Sigmoid colon (tissue), 7 donors: ENCODE measurements around the gene FUT8. TPM values are rescaled to one million over a fixed set of nuclear protein-coding genes. Genes with fewer than 3 reads are reported as not detected.

Experiments used
- DNase-seq: peaks from one replicate; pipeline ENCODE4 v3.0.0-alpha.2; 2019
- H3K27ac ChIP-seq, 4 donors: fragments of 200-600 bp; sonication (generic); one replicate each; pipeline ENCODE4 v1.5.1; 2016 to 2019; ENCODE audit warnings: mild to moderate bottlenecking in 1 of 4
- H3K27me3 ChIP-seq, 3 donors: fragments of 200-600 bp; sonication (generic); one replicate each; pipeline ENCODE4 v1.5.1; 2019; ENCODE audit warnings: mild to moderate bottlenecking in 1 of 3
- H3K36me3 ChIP-seq, 4 donors: fragments of 200-600 bp; sonication (generic); one replicate each; pipeline ENCODE4 v1.5.1; 2016 to 2019
- H3K4me1 ChIP-seq, 4 donors: fragments of 200-600 bp; sonication (generic); one replicate each; pipeline ENCODE4 v1.5.1; 2017 to 2019
- H3K4me3 ChIP-seq, 4 donors: fragments of 200-600 bp; sonication (generic); one replicate each; pipeline ENCODE4 v1.5.1; 2017 to 2019; ENCODE audit warnings: mild to moderate bottlenecking in 2 of 4, moderate library complexity in 1 of 4
- H3K9me3 ChIP-seq, 4 donors: fragments of 200-600 bp in 3 of 4; sonication (generic) in 3 of 4; one replicate each; pipeline versions ENCODE4 v1.5.1 to v1.6.1; 2013 to 2019
- EP300 ChIP-seq, 4 donors: sonication (generic); formaldehyde crosslinking; IDR thresholded peaks; one replicate each; pipeline ENCODE4 v1.6.1; 2017; ENCODE audit warnings: antibody characterized with exemption in 4 of 4
- POLR2A ChIP-seq, 2 donors: fragments of 450-650 bp; IDR thresholded peaks; one replicate each; pipeline ENCODE4 v1.6.1; 2016; ENCODE audit warnings: antibody characterized with exemption in 2 of 2, mild to moderate bottlenecking in 2 of 2, moderate library complexity in 2 of 2
- POLR2AphosphoS5 ChIP-seq, 4 donors: sonication (generic); formaldehyde crosslinking; IDR thresholded peaks; one replicate each; pipeline ENCODE4 v1.6.1; 2017; ENCODE audit warnings: antibody characterized with exemption in 4 of 4
- WGBS, 2 donors: extraction: QIAGEN DNeasy Blood & Tissue Kit; methylation state at CpG; one replicate each; pipeline ENCODE4 v1.1.7; 2013; 5-methylcytosine and 5-hydroxymethylcytosine counted together
- intact Hi-C: fragments of 100-400 bp; cut with DNase I; formaldehyde crosslinking; loops from one replicate; pipeline ENCODE4 v1.15.1; 2023
- polyA plus RNA-seq, 3 donors: library from polyadenylated mRNA; stranded (reverse); fragments of 200-250 nt; gene quantifications; one replicate each; pipeline ENCODE4 v1.2.3, GENCODE V29; 2013
- total RNA-seq, 4 donors: library from RNA; depleted of rRNA; stranded (reverse); fragments of >200 nt; gene quantifications; one replicate each; pipeline ENCODE4 v1.1.0, GENCODE V29; 2016
- TF ChIP-seq, protein P1 (sequence below), 4 experiments: fragments of 450-650 bp in 3 of 4; fragments of 200-600 bp in 1 of 4; IDR thresholded peaks; one replicate each; pipeline ENCODE4 v1.5.1; 2016 to 2019; ENCODE audit warnings: antibody characterized with exemption in 4 of 4, mild to moderate bottlenecking in 3 of 4, moderate library complexity in 2 of 4
- donor health status: healthy with polysubstance abuse.
- donor health status: Bipolar disorder and iron deficiency.
- donor health status: healthy.

The FUT8 gene
- total and polyA plus RNA-seq, 7 donors, result 2.5 to 53.9 (median 22.0) TPM

DNA sequence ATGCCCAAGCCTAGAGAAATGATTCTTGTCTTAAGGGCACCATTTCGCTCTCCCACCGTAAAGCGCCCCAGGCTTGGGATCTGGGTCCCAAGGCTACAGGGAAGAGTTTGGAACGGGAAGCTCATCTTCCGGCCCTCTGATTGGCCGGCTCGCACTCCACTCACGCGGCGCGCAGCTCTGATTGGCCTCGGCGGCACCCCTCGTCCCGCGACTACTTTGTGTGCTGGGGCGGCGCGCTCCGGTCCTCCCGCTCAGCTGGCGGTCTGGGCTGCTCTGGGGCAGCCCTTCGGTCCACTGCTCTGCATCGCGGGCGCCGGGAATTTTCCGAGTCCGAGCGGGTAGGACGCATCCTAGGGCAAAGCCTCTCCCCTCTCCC, 886 bp upstream of the FUT8 start:
- Histone ChIP-seq H3K9me3 (no peaks in the 10 kb centered on the region), H3K4me3 (peak overlapping the region; percentile 66 to 93 (median 84)), H3K27ac (peak overlapping the region; percentile 92 to 96 (median 94)), H3K27me3 (no peaks in the 10 kb centered on the region), H3K4me1 (peaks cover 0 to 21% (median 10%) of the 10 kb centered on the region in 4 donors), H3K36me3 (no peaks in the 10 kb centered on the region)
- TF ChIP-seq POLR2A (IDR thresholded peaks at IDR 0.05) (peak; percentile 58 to 60), POLR2AphosphoS5 (IDR thresholded peaks at IDR 0.05) (peak; percentile 73 to 89 (median 84))
- TF ChIP-seq, protein P1, sequence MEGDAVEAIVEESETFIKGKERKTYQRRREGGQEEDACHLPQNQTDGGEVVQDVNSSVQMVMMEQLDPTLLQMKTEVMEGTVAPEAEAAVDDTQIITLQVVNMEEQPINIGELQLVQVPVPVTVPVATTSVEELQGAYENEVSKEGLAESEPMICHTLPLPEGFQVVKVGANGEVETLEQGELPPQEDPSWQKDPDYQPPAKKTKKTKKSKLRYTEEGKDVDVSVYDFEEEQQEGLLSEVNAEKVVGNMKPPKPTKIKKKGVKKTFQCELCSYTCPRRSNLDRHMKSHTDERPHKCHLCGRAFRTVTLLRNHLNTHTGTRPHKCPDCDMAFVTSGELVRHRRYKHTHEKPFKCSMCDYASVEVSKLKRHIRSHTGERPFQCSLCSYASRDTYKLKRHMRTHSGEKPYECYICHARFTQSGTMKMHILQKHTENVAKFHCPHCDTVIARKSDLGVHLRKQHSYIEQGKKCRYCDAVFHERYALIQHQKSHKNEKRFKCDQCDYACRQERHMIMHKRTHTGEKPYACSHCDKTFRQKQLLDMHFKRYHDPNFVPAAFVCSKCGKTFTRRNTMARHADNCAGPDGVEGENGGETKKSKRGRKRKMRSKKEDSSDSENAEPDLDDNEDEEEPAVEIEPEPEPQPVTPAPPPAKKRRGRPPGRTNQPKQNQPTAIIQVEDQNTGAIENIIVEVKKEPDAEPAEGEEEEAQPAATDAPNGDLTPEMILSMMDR (IDR thresholded peaks at IDR 0.05), result no peak
- WGBS, 2 donors, result 0 to 1% methylated on average over 31 of the region's 31 CpGs
- DNase-seq, result peak; percentile 96
- intact Hi-C loops, result loop anchor here (1.0 to 5.0 kb wide), 9 partner anchors 189 to 1096 kb away; partner anchors contain the start of genes CHURC1, FNTB, GPHN and MAX

DNA sequence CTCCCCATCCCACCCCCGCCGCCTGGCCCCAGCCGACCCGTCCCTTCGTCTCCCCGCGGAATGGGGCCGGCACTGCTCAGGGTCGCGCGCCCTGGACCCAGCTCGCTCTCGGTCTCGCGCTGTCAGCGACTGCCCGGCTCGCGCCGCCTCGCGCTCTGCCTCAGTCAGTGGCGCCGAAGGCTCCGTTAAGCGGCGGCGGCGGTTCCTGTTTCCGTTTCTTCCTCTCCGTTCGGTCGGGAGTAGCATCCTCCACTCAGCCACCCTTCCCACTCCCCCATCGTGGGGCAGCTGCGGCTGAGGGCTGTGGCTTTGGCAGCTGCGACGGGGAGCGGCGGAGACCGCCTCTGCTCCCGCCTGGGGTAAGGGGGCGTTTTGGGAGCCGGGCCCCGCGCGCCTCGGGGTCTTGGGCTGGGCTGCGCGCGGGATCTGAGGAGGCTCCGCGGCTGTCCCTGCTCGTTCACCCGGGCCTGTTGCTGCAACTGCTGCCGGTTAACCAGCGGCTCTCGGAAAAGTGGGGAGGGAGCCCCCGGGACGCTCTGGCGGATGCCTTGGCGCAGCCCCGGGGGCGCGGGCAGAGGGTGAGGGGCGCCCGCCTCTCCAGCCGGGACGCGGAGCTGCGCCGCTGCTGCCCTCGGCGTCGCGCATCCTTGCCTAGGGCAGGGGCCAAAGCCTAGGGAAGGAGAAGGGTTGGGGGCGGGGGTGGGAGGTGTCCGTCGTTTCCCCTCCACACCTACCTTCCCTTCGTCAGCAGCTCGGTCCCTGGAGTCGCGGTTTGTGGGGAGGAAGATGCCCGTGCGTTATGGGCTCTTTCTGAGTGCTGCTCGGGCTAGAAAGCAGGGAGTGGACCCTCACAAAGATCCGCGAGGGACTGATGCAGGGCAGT, 567 bp downstream of the FUT8 start:
- intact Hi-C loops, result loop anchor here (1.0 to 5.0 kb wide), 8 partner anchors 189 to 1094 kb away; partner anchors contain the start of genes CHURC1, GPHN and MAX
- TF ChIP-seq POLR2A (IDR thresholded peaks at IDR 0.05), result no peak
- TF ChIP-seq, protein P1 (IDR thresholded peaks at IDR 0.05), result no peak
- Histone ChIP-seq H3K27ac (peak overlapping the region; percentile 92 to 96 (median 94)), H3K4me1 (peaks cover 0 to 21% (median 10%) of the 10 kb centered on the region in 4 donors), H3K36me3 (no peaks in the 10 kb centered on the region), H3K27me3 (no peaks in the 10 kb centered on the region), H3K9me3 (no peaks in the 10 kb centered on the region), H3K4me3 (peak overlapping the region; percentile 66 to 93 (median 84))
- WGBS, 2 donors, result 1% methylated on average over 87 of the region's 87 CpGs
- peak; percentile 86 for DNase-seq

DNA sequence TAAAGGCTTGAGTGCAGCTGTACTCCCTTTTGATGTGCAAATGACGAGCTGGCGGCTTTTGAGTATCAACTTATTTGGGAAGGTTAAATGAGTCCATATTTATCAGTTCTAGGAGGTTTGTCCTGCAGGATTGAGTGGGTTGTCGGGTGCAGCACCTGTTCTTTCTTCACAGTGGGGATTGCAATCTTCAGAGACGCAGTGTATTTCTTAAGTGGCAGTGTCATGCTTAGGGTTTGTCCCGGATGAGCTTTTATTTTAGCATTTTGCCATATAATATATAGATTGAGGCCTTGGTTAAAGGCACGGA, 1.2 kb downstream of the FUT8 start:
- 9 to 12% methylated on average over 6 of the region's 6 CpGs for WGBS, 2 donors
- H3K27me3 ChIP-seq, result no peaks in the 10 kb centered on the region
- no peak for DNase-seq
- peak overlapping the region; percentile 66 to 93 (median 84) for H3K4me3 ChIP-seq
- no peaks in the 10 kb centered on the region for H3K36me3 ChIP-seq
- H3K27ac ChIP-seq, result peak overlapping the region; percentile 92 to 96 (median 94)
- H3K9me3 ChIP-seq, result no peaks in the 10 kb centered on the region
- TF ChIP-seq, protein P1 (IDR thresholded peaks at IDR 0.05), result no peak
- no peak for TF ChIP-seq POLR2AphosphoS5 (IDR thresholded peaks at IDR 0.05)
- no peak for TF ChIP-seq EP300 (IDR thresholded peaks at IDR 0.05)
- no peak for TF ChIP-seq POLR2A (IDR thresholded peaks at IDR 0.05)
- peaks cover 0 to 21% (median 10%) of the 10 kb centered on the region in 4 donors for H3K4me1 ChIP-seq
- intact Hi-C loops, result loop anchor here (2.0 to 5.0 kb wide), 7 partner anchors 189 to 1094 kb away; partner anchors contain the start of genes CHURC1, GPHN and MAX

DNA sequence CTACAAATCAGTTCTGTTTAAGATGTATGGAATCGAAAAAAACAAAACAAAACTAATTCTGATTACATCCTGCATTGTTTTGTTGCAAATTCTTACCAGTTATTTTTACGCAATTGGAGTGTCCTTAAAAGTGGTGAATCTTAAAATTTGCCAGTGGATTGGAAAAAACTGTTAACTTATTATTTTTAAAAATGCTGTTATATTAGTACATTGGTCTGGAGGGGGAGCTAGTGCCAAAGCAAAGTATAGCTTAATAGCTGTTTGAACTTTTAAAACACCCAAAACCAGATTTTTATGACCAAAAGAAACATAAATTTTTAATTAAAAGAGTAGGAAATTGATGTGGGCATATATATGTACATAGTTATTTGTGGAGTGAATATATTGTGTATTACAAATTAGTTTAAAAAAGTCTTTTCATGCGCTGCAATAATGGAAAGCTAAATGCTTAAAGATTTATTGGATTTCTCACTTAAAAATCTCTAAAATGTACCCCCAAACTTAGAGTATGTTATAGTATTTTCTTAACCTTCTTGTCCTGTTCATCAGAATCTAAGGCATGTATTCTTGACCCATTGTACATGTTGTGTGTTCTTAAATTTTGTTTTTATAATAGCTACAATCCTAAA, 2.5 kb downstream of the FUT8 start:
- WGBS, 2 donors, result 83 to 84% methylated on average over 3 of the region's 3 CpGs
- Histone ChIP-seq H3K27me3 (no peaks in the 10 kb centered on the region), H3K27ac (no peak overlapping the region), H3K4me3 (no peak overlapping the region), H3K4me1 (peaks cover 0 to 21% (median 10%) of the 10 kb centered on the region in 4 donors), H3K36me3 (no peaks in the 10 kb centered on the region), H3K9me3 (no peaks in the 10 kb centered on the region)
- no peak for TF ChIP-seq EP300 (IDR thresholded peaks at IDR 0.05)
- TF ChIP-seq, protein P1 (IDR thresholded peaks at IDR 0.05), result peak in 2 of 4 experiments; percentile 13 to 31
- intact Hi-C loops, result loop anchor here (5.0 kb wide), 6 partner anchors 187 to 1092 kb away; partner anchors contain the start of genes CHURC1, GPHN and MAX
- DNase-seq, result no peak
